ENCODE data around the gene CTAG1A. TPM values are rescaled to one million over a fixed set of nuclear protein-coding genes. Genes with fewer than 3 reads are reported as not detected.
"Not testable (repeated sequence)": the region's sequence is repeated elsewhere in the genome, so short reads cannot be mapped to it uniquely, and the experiment has no call there.

The CTAG1A gene
- not detected for polyA plus RNA-seq (ENCODE audit: insufficient read length in 4 of 4)

GRCh38 chrX:154584585-154585183 lies at the start of gene CTAG1A:
TSS of gene CTAG1A (plus strand) at chrX:154585133. CDS start at chrX:154585207, 74 bp downstream.
- DNase-seq (ENCODE audit: low read depth in 4 of 4, low spot score in 2 of 4), result not testable (repeated sequence)

- no peak for DNase-seq (ENCODE audit: low read depth in 4 of 4, low spot score in 2 of 4)
These were observed 49.0 kb upstream of the CTAG1A start for GRCh38 chrX:154535892-154536291.

- DNase-seq (ENCODE audit: low read depth in 4 of 4, low spot score in 2 of 4), result no peak
These were observed 45.9 kb upstream of the CTAG1A start for GRCh38 chrX:154539077-154539476.

GRCh38 chrX:154540365-154540764 lies 44.6 kb upstream of the CTAG1A start:
- DNase-seq (ENCODE audit: low read depth in 4 of 4, low spot score in 2 of 4), result not testable (repeated sequence)

- no peak for DNase-seq (ENCODE audit: low read depth in 4 of 4, low spot score in 2 of 4)
These were observed 43.9 kb upstream of the CTAG1A start for GRCh38 chrX:154540897-154541535.

- DNase-seq (ENCODE audit: low read depth in 4 of 4, low spot score in 2 of 4), result no peak
These were observed 43.4 kb upstream of the CTAG1A start for GRCh38 chrX:154541589-154541895.

- DNase-seq (ENCODE audit: low read depth in 4 of 4, low spot score in 2 of 4), result no peak
These were observed 42.8 kb upstream of the CTAG1A start for GRCh38 chrX:154541896-154542722.

- no peak for DNase-seq (ENCODE audit: low read depth in 4 of 4, low spot score in 2 of 4)
These were observed 42.1 kb upstream of the CTAG1A start for GRCh38 chrX:154542723-154543424.

- no peak for DNase-seq (ENCODE audit: low read depth in 4 of 4, low spot score in 2 of 4)
These were observed 39.2 kb upstream of the CTAG1A start for GRCh38 chrX:154545673-154546274.

- DNase-seq (ENCODE audit: low read depth in 4 of 4, low spot score in 2 of 4), result peak in 2 of 4 donors; percentile 41 to 42
These were observed 38.3 kb upstream of the CTAG1A start, which contains the start of gene G6PD for GRCh38 chrX:154546354-154547244. TSS of gene G6PD (minus strand) at chrX:154546846. CDS start at chrX:154546155, 691 bp downstream.

- DNase-seq (ENCODE audit: low read depth in 4 of 4, low spot score in 2 of 4), result peak; percentile 72 to 77 (median 74)
These were observed 37.5 kb upstream of the CTAG1A start, which contains the start of gene IKBKG for GRCh38 chrX:154547245-154548027. TSS of gene IKBKG (plus strand) at chrX:154547620. CDS start at chrX:154552003, 4,383 bp downstream.

GRCh38 chrX:154548028-154548316 lies 37.0 kb upstream of the CTAG1A start:
- no peak for DNase-seq (ENCODE audit: low read depth in 4 of 4, low spot score in 2 of 4)

GRCh38 chrX:154549766-154550165 lies 35.2 kb upstream of the CTAG1A start:
- no peak for DNase-seq (ENCODE audit: low read depth in 4 of 4, low spot score in 2 of 4)

- DNase-seq (ENCODE audit: low read depth in 4 of 4, low spot score in 2 of 4), result not testable (repeated sequence)
These were observed 32.7 kb upstream of the CTAG1A start for GRCh38 chrX:154552112-154552806.

GRCh38 chrX:154558060-154558690 lies 26.8 kb upstream of the CTAG1A start:
- not testable (repeated sequence) for DNase-seq (ENCODE audit: low read depth in 4 of 4, low spot score in 2 of 4)

- not testable (repeated sequence) for DNase-seq (ENCODE audit: low read depth in 4 of 4, low spot score in 2 of 4)
These were observed 26.0 kb upstream of the CTAG1A start for GRCh38 chrX:154558896-154559295.

- DNase-seq (ENCODE audit: low read depth in 4 of 4, low spot score in 2 of 4), result not testable (repeated sequence)
These were observed 24.6 kb upstream of the CTAG1A start for GRCh38 chrX:154560326-154560725.

GRCh38 chrX:154562295-154562694 lies 22.6 kb upstream of the CTAG1A start:
- not testable (repeated sequence) for DNase-seq (ENCODE audit: low read depth in 4 of 4, low spot score in 2 of 4)

Data from left renal cortex interstitium (tissue), 4 donors.